Panc1 (cell line): ENCODE measurements around the gene SDC3.

Experiments
- CTCF ChIP-seq: fragments of 450-650 bp; IDR thresholded peaks from 2 replicates; pipeline ENCODE4 v1.5.1; 2017; ENCODE audit warnings: mild to moderate bottlenecking
- POLR2AphosphoS5 ChIP-seq: IDR thresholded peaks from 2 replicates; pipeline ENCODE4 v1.6.1; 2012; ENCODE audit warnings: mild to moderate bottlenecking, low read depth, low read length, moderate library complexity
- REST ChIP-seq, 2 experiments: IDR thresholded peaks; 2 replicates each; pipeline ENCODE4 v1.6.1; 2011 to 2012; ENCODE audit warnings: low read depth in 2 of 2, control low read depth in 1 of 2, low read length in 1 of 2, mild to moderate bottlenecking in 1 of 2, moderate library complexity in 1 of 2; ENCODE audit not compliant: insufficient read depth in 1 of 2
- SIN3A ChIP-seq: IDR thresholded peaks from 2 replicates; pipeline ENCODE4 v1.6.1; 2012; ENCODE audit warnings: low read depth, mild to moderate bottlenecking, low read length, moderate library complexity, borderline replicate concordance; ENCODE audit not compliant: insufficient read depth

DNA sequence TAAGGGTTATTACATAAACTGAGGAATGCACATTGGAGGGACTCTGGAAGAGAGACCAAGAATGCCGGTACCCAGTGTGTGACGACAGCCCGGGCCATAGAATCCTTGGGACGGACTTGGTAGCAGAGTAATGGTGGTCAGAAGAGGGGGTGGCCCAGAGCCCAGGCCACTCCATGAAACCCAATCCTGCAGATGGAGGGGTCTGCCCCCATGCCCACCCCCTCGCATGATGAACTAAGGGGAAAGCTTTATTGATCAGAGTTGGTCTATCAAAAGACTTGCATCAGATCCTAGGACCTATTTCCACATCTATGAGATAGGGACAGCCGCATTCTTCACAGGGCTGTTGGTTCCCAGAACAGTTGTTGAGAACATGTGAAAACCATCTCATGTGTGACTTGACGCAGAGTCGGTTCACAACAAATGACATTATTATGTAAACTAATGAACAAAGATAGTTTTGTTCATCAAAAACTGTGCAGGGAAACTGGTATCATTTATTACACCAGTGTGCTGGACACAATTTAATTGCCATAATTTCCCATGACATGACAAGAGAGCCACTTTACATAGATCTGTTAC is 21.5 kb upstream of the SDC3 start:
- TF ChIP-seq CTCF (no peak), REST (IDR thresholded peaks at IDR 0.05; ENCODE audit: insufficient read depth in 1 of 2, low read depth in 2 of 2, low read length in 1 of 2) (no peak), POLR2AphosphoS5 (no peak), SIN3A (no peak)
